ENCODE data around the gene MEGF11. TPM values are rescaled to one million over a fixed set of nuclear protein-coding genes. Genes with fewer than 3 reads are reported as not detected.

Gene MEGF11
- polyA plus RNA-seq, 1 of the 3 experiments (the other 2 are of a cell fraction), result not detected

GRCh38 chr15:66019826-66020398 lies 233.6 kb downstream of the MEGF11 start:
- ChIA-PET POLR2A (no interaction called here), CTCF (interaction anchor here (0.7 to 1.1 kb wide), 2 partner anchors 104 to 261 kb away, joined by 3 read pairs; no protein-coding TSS in a partner anchor)
- Histone ChIP-seq H3K27me3 (ENCODE audit: insufficient read depth) (peaks cover 5% of the 10 kb centered on the region; the same call in 1 of the 2 replicates), H3K4me2 (no peak overlapping the region), H3K9me2 (no peaks in the 10 kb centered on the region), H4K20me1 (ENCODE audit: insufficient read depth) (no peaks in the 10 kb centered on the region), H3K9ac (no peak overlapping the region), H3K9me3 (no peaks in the 10 kb centered on the region), H2AFZ (ENCODE audit: low read depth) (no peak overlapping the region), H3F3A (replicated peaks; ENCODE audit: insufficient read depth) (no peaks in the 10 kb centered on the region), H3K36me3 (replicated peaks in 1 of 2; ENCODE audit: control insufficient read depth in 1 of 2, insufficient read depth in 2 of 2, low read length in 1 of 2) (no peaks in the 10 kb centered on the region), H3K79me2 (ENCODE audit: insufficient read depth) (no peaks in the 10 kb centered on the region), H3K4me1 (ENCODE audit: control insufficient read depth in 1 of 2, insufficient read depth in 2 of 2, low read depth in 1 of 2, low read length in 1 of 2) (peaks cover 0 to 39% of the 10 kb centered on the region in 2 experiments; a peak in 1 of 4 replicates), H3K27ac (ENCODE audit: low read depth in 2 of 2, low read length in 1 of 2) (no peak overlapping the region), H3K4me3 (ENCODE audit: low read depth in 2 of 2, low read length in 1 of 2) (no peak overlapping the region)
- no peak for DNase-seq
- 59% methylated on average over 4 of the region's 10 CpGs for WGBS (ENCODE audit: low lambda C conversion rate)
- TF ChIP-seq MEF2A (IDR thresholded peaks at IDR 0.05; ENCODE audit: borderline replicate concordance, low read depth), result no peak
- no peak for TF ChIP-seq GABPA (IDR thresholded peaks at IDR 0.05; ENCODE audit: low read depth)
- no peak for TF ChIP-seq FOSL2 (IDR thresholded peaks at IDR 0.05; ENCODE audit: borderline replicate concordance, low read depth)
- TF ChIP-seq USF1 (IDR thresholded peaks at IDR 0.05; ENCODE audit: borderline replicate concordance, low read depth), result no peak; the same call in 1 of the 2 replicates
- no peak for TF ChIP-seq MXI1 (IDR thresholded peaks at IDR 0.05; ENCODE audit: low read depth, low read length)
- TF ChIP-seq RAD21 (IDR thresholded peaks at IDR 0.05; ENCODE audit: low read length), result no peak
- TF ChIP-seq POLR2AphosphoS5 (IDR thresholded peaks at IDR 0.05; ENCODE audit: low read depth, low read length), result no peak

- Histone ChIP-seq H3K4me1 (ENCODE audit: control insufficient read depth in 1 of 2, insufficient read depth in 2 of 2, low read depth in 1 of 2, low read length in 1 of 2) (peaks cover 0 to 34% of the 10 kb centered on the region in 2 experiments; a peak in 1 of 4 replicates), H3K27me3 (ENCODE audit: insufficient read depth) (peaks cover 5% of the 10 kb centered on the region; the same call in 1 of the 2 replicates), H3K9me3 (no peaks in the 10 kb centered on the region), H3K4me3 (ENCODE audit: low read depth in 2 of 2, low read length in 1 of 2) (no peak overlapping the region), H3K9ac (no peak overlapping the region), H3F3A (replicated peaks; ENCODE audit: insufficient read depth) (no peaks in the 10 kb centered on the region), H3K9me2 (no peaks in the 10 kb centered on the region), H4K20me1 (ENCODE audit: insufficient read depth) (no peaks in the 10 kb centered on the region), H3K4me2 (no peak overlapping the region), H2AFZ (ENCODE audit: low read depth) (no peak overlapping the region), H3K36me3 (replicated peaks in 1 of 2; ENCODE audit: control insufficient read depth in 1 of 2, insufficient read depth in 2 of 2, low read length in 1 of 2) (no peaks in the 10 kb centered on the region), H3K79me2 (ENCODE audit: insufficient read depth) (no peaks in the 10 kb centered on the region), H3K27ac (ENCODE audit: low read depth in 2 of 2, low read length in 1 of 2) (no peak overlapping the region)
- 84% methylated on average over 10 of the region's 11 CpGs for WGBS (ENCODE audit: low lambda C conversion rate)
- ChIA-PET CTCF (interaction anchor here (1.1 kb wide), 1 partner anchor 104 kb away, joined by 3 read pairs; no protein-coding TSS in a partner anchor), POLR2A (no interaction called here)
- TF ChIP-seq MAX (IDR thresholded peaks at IDR 0.05; ENCODE audit: low read depth) (no peak), MXI1 (IDR thresholded peaks at IDR 0.05; ENCODE audit: low read depth, low read length) (no peak), EZH2phosphoT487 (IDR thresholded peaks at IDR 0.05; ENCODE audit: borderline replicate concordance, low read depth) (no peak), ZBTB33 (IDR thresholded peaks at IDR 0.05; ENCODE audit: borderline replicate concordance, low read depth) (no peak), GATA2 (CRISPR knock-in tag; IDR thresholded peaks at IDR 0.05) (no peak), ELF1 (IDR thresholded peaks at IDR 0.05) (no peak), TEAD4 (IDR thresholded peaks at IDR 0.05; ENCODE audit: borderline replicate concordance, insufficient read depth) (no peak), SIN3A (IDR thresholded peaks at IDR 0.05; ENCODE audit: borderline replicate concordance, low read depth, low read length) (no peak), CTCF (IDR thresholded peaks at IDR 0.05) (no peak)
- TF ChIP-seq, protein P1, sequence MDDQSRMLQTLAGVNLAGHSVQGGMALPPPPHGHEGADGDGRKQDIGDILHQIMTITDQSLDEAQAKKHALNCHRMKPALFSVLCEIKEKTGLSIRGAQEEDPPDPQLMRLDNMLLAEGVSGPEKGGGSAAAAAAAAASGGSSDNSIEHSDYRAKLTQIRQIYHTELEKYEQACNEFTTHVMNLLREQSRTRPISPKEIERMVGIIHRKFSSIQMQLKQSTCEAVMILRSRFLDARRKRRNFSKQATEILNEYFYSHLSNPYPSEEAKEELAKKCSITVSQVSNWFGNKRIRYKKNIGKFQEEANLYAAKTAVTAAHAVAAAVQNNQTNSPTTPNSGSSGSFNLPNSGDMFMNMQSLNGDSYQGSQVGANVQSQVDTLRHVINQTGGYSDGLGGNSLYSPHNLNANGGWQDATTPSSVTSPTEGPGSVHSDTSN (IDR thresholded peaks at IDR 0.05), result no peak
- DNase-seq, result no peak
Measured at GRCh38 chr15:66019368-66019767, 234.2 kb downstream of the MEGF11 start.
